B cell (primary cell): Measurements from ENCODE around the gene PCDHGA8. TPM values are rescaled to one million over a fixed set of nuclear protein-coding genes. Genes with fewer than 3 reads are reported as not detected.
"Not testable (repeated sequence)": the region's sequence is repeated elsewhere in the genome, so short reads cannot be mapped to it uniquely, and the experiment has no call there.

Experiments
- ATAC-seq: fragments of 200-7000 bp; cut with Tn5 transposase; one replicate; pipeline ENCODE4 v1.10.0; 2021; ENCODE audit warnings: low read depth, mild to moderate bottlenecking, moderate number of reproducible peaks, moderate library complexity
- CTCF ChIA-PET: fragments of 350-600 bp; sonication (Branson Sonifier 250); formaldehyde crosslinking; loops from one replicate; lab custom pipeline; 2021; ENCODE audit warnings: antibody characterized with exemption, inconsistent platforms; lab: Charles Lee
- POLR2A ChIA-PET: fragments of 350-600 bp; sonication (Branson Sonifier 250); formaldehyde crosslinking; loops from one replicate; lab custom pipeline; 2021; ENCODE audit warnings: antibody characterized with exemption; lab: Charles Lee
- DNase-seq: peaks from one replicate; pipeline ENCODE4 v3.0.0; 2013
- H2AFZ ChIP-seq: 2 replicates; pipeline ENCODE4 v1.6.1; 2012; ENCODE audit warnings: mild to moderate bottlenecking, low read depth, low read length; ENCODE audit not compliant: insufficient read depth, poor library complexity, severe bottlenecking
- H3K27ac ChIP-seq, 2 donors: 1 replicate in 1 of 2; 2 replicates in 1 of 2; pipeline ENCODE4 v1.5.1; 2012 to 2013; ENCODE audit warnings: low read length in 2 of 2, mild to moderate bottlenecking in 2 of 2, moderate library complexity in 1 of 2
- H3K27me3 ChIP-seq, 4 experiments: fragments of 200-600 bp in 1 of 4; sonication (generic) in 1 of 4; replicated peaks in 1 of 4; 1 replicate in 2 of 4; 2 replicates in 2 of 4; pipeline versions ENCODE4 v1.6.1 to v1.7.0; 2013 to 2016; ENCODE audit warnings: low read length in 3 of 4, mild to moderate bottlenecking in 2 of 4, mixed read lengths in 1 of 4, moderate library complexity in 1 of 4; ENCODE audit not compliant: insufficient read depth in 4 of 4, control insufficient read depth in 3 of 4; ENCODE audit errors: control extremely low read depth in 1 of 4
- H3K36me3 ChIP-seq, 2 experiments: replicated peaks in 1 of 2; 1 replicate in 1 of 2; 2 replicates in 1 of 2; pipeline versions ENCODE4 v1.6.1 to v1.7.1; 2013; ENCODE audit warnings: low read length in 1 of 2; ENCODE audit not compliant: insufficient read depth in 2 of 2, control insufficient read depth in 1 of 2; ENCODE audit errors: control extremely low read depth in 1 of 2, extremely low read depth in 1 of 2
- H3K4me1 ChIP-seq, 2 donors: fragments of 200-600 bp in 1 of 2; sonication (generic) in 1 of 2; 1 replicate in 1 of 2; 2 replicates in 1 of 2; pipeline versions ENCODE4 v1.5.1 to v1.6.1; 2013 to 2017; ENCODE audit warnings: low read length in 2 of 2; ENCODE audit not compliant: control insufficient read depth in 2 of 2, insufficient read depth in 2 of 2
- H3K4me2 ChIP-seq: replicated peaks from 2 replicates; pipeline ENCODE3; 2012; ENCODE audit warnings: mild to moderate bottlenecking, low read depth, low read length; ENCODE audit not compliant: poor library complexity, severe bottlenecking
- H3K4me3 ChIP-seq, 5 experiments: fragments of 200-600 bp in 1 of 5; sonication (generic) in 1 of 5; 1 replicate in 3 of 5; 2 replicates in 2 of 5; pipeline versions ENCODE4 v1.5.1 to v1.7.0; 2011 to 2016; ENCODE audit warnings: low read length in 4 of 5, mild to moderate bottlenecking in 4 of 5, low read depth in 2 of 5, control low read depth in 1 of 5, moderate library complexity in 1 of 5; ENCODE audit not compliant: insufficient read depth in 1 of 5; ENCODE audit errors: control extremely low read depth in 1 of 5, extremely low read depth in 1 of 5
- H3K79me2 ChIP-seq: fragments of 200-600 bp; sonication (generic); one replicate; pipeline ENCODE4 v1.6.0; 2016; ENCODE audit warnings: low read length; ENCODE audit not compliant: control insufficient read depth, insufficient read depth
- H3K9ac ChIP-seq: fragments of 200-600 bp; sonication (generic); 2 replicates; pipeline ENCODE4 v1.6.1; 2017; ENCODE audit warnings: mild to moderate bottlenecking, low read length, moderate library complexity
- H3K9me3 ChIP-seq, 3 donors: one replicate each; pipeline versions ENCODE4 v1.6.1 to v1.7.1; 2013; ENCODE audit warnings: low read length in 2 of 3; ENCODE audit not compliant: control insufficient read depth in 2 of 3, insufficient read depth in 1 of 3; ENCODE audit errors: control extremely low read depth in 1 of 3
- H4K20me1 ChIP-seq: 2 replicates; pipeline ENCODE4 v1.6.0; 2012; ENCODE audit warnings: mild to moderate bottlenecking, low read length; ENCODE audit not compliant: insufficient read depth, control insufficient read depth, poor library complexity, severe bottlenecking
- H3K27ac Mint-ChIP-seq: one replicate; pipeline ENCODE4 v1.8.0; 2021; ENCODE audit warnings: mixed read lengths
- H3K27me3 Mint-ChIP-seq: one replicate; pipeline ENCODE4 v1.8.0; 2021; ENCODE audit warnings: mixed read lengths
- H3K4me1 Mint-ChIP-seq: one replicate; pipeline ENCODE4 v1.8.0; 2021; ENCODE audit warnings: mixed read lengths
- H3K4me3 Mint-ChIP-seq: one replicate; pipeline ENCODE4 v1.8.0; 2021; ENCODE audit warnings: mixed read lengths
- H3K9me3 Mint-ChIP-seq: one replicate; pipeline ENCODE4 v1.8.0; 2022; ENCODE audit warnings: mixed read lengths; ENCODE audit not compliant: insufficient read depth
- CTCF ChIP-seq: fragments of 200-600 bp; IDR thresholded peaks from one replicate; pipeline ENCODE4 v1.8.0; 2022; ENCODE audit warnings: antibody characterized with exemption, mild to moderate bottlenecking
- EZH2 ChIP-seq: IDR thresholded peaks from 2 replicates; pipeline ENCODE4 v1.6.1; 2012; ENCODE audit warnings: borderline replicate concordance, low read depth, mild to moderate bottlenecking, moderate library complexity, low read length; ENCODE audit not compliant: insufficient read depth, poor library complexity, severe bottlenecking
- WGBS: methylation state at CpG from one replicate; pipeline ENCODE4 v1.1.5; 2013; ENCODE audit warnings: missing lambda C conversion rate; ENCODE audit not compliant: insufficient coverage; 5-methylcytosine and 5-hydroxymethylcytosine counted together
- intact Hi-C: fragments of 100-400 bp; cut with micrococcal nuclease; formaldehyde crosslinking; loops from one replicate; pipeline ENCODE4 v1.10.0; 2022
- polyA plus RNA-seq: library from polyadenylated mRNA; depleted of rRNA; stranded (reverse); fragments of >200 nt; gene quantifications from 2 replicates; pipeline ENCODE4 v1.2.3, GENCODE V29; 2012
- total RNA-seq, 2 donors: library from RNA; stranded (reverse); fragments of 120-200 nt in 1 of 2; gene quantifications; 1 replicate in 1 of 2; 2 replicates in 1 of 2; pipeline versions ENCODE4 v1.2.3 to v1.2.4, GENCODE V29; 2013 to 2022

PCDHGA8 gene
- total and polyA plus RNA-seq, 2 donors (not counting 1 experiment from before 2014, with no cell fraction given) = 0.21 to 1.2 TPM

- H3K4me2 ChIP-seq = no peak overlapping the region
- no peaks in the 10 kb centered on the region for H3K36me3 ChIP-seq
- H3K27ac ChIP-seq = no peak overlapping the region
- WGBS = 69% methylated on average over 14 of the region's 14 CpGs
- no peak overlapping the region for H3K9ac ChIP-seq
- Mint-ChIP-seq H3K27ac (no peak overlapping the region), H3K4me1 (peaks cover 8% of the 10 kb centered on the region), H3K9me3 (peaks cover 12% of the 10 kb centered on the region), H3K4me3 (no peak overlapping the region), H3K27me3 (peaks cover 47% of the 10 kb centered on the region)
- TF ChIP-seq CTCF (no peak), EZH2 (no peak)
- H3K27me3 ChIP-seq = peaks cover 0 to 63% (median 33%) of the 10 kb centered on the region in 4 experiments
- no peak overlapping the region for H3K4me3 ChIP-seq
- no peaks in the 10 kb centered on the region for H4K20me1 ChIP-seq
- POLR2A ChIA-PET = no interaction called here
- peaks cover 0 to 5% of the 10 kb centered on the region in 2 donors for H3K4me1 ChIP-seq
- intact Hi-C loops = no loop called here
- CTCF ChIA-PET = interaction anchor here (0.6 to 2.0 kb wide), 4 partner anchors 33 to 640 kb away, joined by 3 to 5 read pairs (median 4); partner anchors contain the start of gene PCDHGB6
- no peak overlapping the region for H2AFZ ChIP-seq
- DNase-seq (no peak), ATAC-seq (no peak)
- H3K79me2 ChIP-seq = no peaks in the 10 kb centered on the region
- H3K9me3 ChIP-seq = peaks cover 0 to 65% (median 49%) of the 10 kb centered on the region in 3 donors
These were observed 17.8 kb upstream of the PCDHGA8 start for GRCh38 chr5:141374627-141375026.

- ATAC-seq, POLR2A ChIA-PET, H4K20me1 ChIP-seq, intact Hi-C loops, H3K4me1 ChIP-seq, H3K9ac ChIP-seq, H3K4me3 ChIP-seq, H2AFZ ChIP-seq, H3K4me3 Mint-ChIP-seq, DNase-seq, H3K4me1 Mint-ChIP-seq, H3K36me3 ChIP-seq, H3K27ac ChIP-seq, H3K79me2 ChIP-seq, H3K27ac Mint-ChIP-seq, H3K4me2 ChIP-seq: not testable (repeated sequence)
- H3K27me3 Mint-ChIP-seq = peaks cover 44% of the 10 kb centered on the region
- Histone ChIP-seq H3K9me3 (peaks cover 0 to 58% (median 46%) of the 10 kb centered on the region in 3 donors), H3K27me3 (peaks cover 0 to 55% (median 30%) of the 10 kb centered on the region in 4 experiments)
- H3K9me3 Mint-ChIP-seq = peaks cover 12% of the 10 kb centered on the region
- WGBS = 56% methylated on average over 33 of the region's 48 CpGs
- CTCF ChIA-PET = interaction anchor here (1.4 to 2.0 kb wide), 2 partner anchors 32 to 188 kb away, joined by 4 to 5 read pairs; partner anchors contain the start of gene PCDHGB6
These were observed 16.8 kb upstream of the PCDHGA8 start for GRCh38 chr5:141375444-141376155.
